Measurements from ENCODE around the gene SLIT3.

GRCh38 chr5:168932400-168933189, 368.3 kb downstream of the SLIT3 start:
- TF ChIP-seq CTCF (IDR thresholded peaks at IDR 0.05) (no peak), POLR2A (IDR thresholded peaks at IDR 0.05) (no peak)

Measured in Peyer's patch (tissue), 4 donors.